Measurements from ENCODE around the gene NDUFAF2. TPM values are rescaled to one million over a fixed set of nuclear protein-coding genes. Genes with fewer than 3 reads are reported as not detected.

NDUFAF2 gene
- total and polyA plus RNA-seq, 2 experiments from 2014 or later = 31.6 to 155 TPM

DNA sequence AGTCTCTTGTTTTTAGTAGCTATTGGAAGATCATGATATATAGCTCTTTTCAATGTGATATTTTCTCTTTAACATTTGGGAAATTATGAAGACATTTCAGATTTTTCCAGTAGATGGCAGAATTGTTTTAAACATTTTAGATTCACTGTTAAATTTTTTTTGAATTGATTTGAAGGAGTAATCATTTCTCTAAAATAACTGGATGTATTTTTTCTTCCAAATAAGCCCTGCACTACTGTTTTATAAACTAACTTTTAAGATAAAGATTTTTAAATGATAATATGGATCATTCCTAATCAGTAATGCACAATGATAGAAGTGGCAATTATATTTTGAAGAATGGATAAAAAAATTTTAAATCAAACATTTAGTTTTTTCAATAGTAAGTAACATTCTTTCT is 14.2 kb downstream of the NDUFAF2 start:
- DNase-seq (ENCODE audit: low spot score) (no peak), ATAC-seq (no peak)
- Histone ChIP-seq H3K4me1 (ENCODE audit: insufficient read depth) (no peaks in the 10 kb centered on the region), H3K79me2 (replicated peaks; ENCODE audit: insufficient read depth) (peaks cover 51% of the 10 kb centered on the region), H3K9me2 (ENCODE audit: insufficient read depth) (no peaks in the 10 kb centered on the region), H3K4me2 (no peak overlapping the region), H3F3A (replicated peaks; ENCODE audit: low read depth) (no peaks in the 10 kb centered on the region), H2AFZ (no peak overlapping the region), H3K4me3 (no peak overlapping the region), H3K27ac (ENCODE audit: low read depth) (no peak overlapping the region), H3K27me3 (ENCODE audit: insufficient read depth) (no peaks in the 10 kb centered on the region), H3K36me3 (ENCODE audit: insufficient read depth) (no peaks in the 10 kb centered on the region), H4K20me1 (replicated peaks; ENCODE audit: insufficient read depth) (peaks cover 3% of the 10 kb centered on the region; the same call in 1 of the 2 replicates)
- H3K4me1 Mint-ChIP-seq = no peaks in the 10 kb centered on the region
- H3K36me3 Mint-ChIP-seq (ENCODE audit: low read depth) = peaks cover 10% of the 10 kb centered on the region; the same call in 1 of the 3 replicates
- TF ChIP-seq EZH2 (IDR thresholded peaks at IDR 0.05; ENCODE audit: low read depth, unreplicated experiment) = no peak
- no peak for TF ChIP-seq CREB1 (CRISPR knock-in tag; IDR thresholded peaks at IDR 0.05; ENCODE audit: low read depth)
- TF ChIP-seq, protein P1, sequence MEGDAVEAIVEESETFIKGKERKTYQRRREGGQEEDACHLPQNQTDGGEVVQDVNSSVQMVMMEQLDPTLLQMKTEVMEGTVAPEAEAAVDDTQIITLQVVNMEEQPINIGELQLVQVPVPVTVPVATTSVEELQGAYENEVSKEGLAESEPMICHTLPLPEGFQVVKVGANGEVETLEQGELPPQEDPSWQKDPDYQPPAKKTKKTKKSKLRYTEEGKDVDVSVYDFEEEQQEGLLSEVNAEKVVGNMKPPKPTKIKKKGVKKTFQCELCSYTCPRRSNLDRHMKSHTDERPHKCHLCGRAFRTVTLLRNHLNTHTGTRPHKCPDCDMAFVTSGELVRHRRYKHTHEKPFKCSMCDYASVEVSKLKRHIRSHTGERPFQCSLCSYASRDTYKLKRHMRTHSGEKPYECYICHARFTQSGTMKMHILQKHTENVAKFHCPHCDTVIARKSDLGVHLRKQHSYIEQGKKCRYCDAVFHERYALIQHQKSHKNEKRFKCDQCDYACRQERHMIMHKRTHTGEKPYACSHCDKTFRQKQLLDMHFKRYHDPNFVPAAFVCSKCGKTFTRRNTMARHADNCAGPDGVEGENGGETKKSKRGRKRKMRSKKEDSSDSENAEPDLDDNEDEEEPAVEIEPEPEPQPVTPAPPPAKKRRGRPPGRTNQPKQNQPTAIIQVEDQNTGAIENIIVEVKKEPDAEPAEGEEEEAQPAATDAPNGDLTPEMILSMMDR (conservative IDR thresholded peaks at IDR 0.05; ENCODE audit: low read depth in 2 of 2) = peak in 1 of 2 experiments; percentile 31; a peak in 1 of 4 replicates
- H3K27me3 Mint-ChIP-seq (ENCODE audit: insufficient read depth, low read depth, poor library complexity) = peaks cover 2% of the 10 kb centered on the region
- peaks cover 16% of the 10 kb centered on the region; the same call in 1 of the 3 replicates for H3K9me3 Mint-ChIP-seq
- no peak overlapping the region for H3K27ac Mint-ChIP-seq
- no peak overlapping the region for H3K4me3 Mint-ChIP-seq

DNA sequence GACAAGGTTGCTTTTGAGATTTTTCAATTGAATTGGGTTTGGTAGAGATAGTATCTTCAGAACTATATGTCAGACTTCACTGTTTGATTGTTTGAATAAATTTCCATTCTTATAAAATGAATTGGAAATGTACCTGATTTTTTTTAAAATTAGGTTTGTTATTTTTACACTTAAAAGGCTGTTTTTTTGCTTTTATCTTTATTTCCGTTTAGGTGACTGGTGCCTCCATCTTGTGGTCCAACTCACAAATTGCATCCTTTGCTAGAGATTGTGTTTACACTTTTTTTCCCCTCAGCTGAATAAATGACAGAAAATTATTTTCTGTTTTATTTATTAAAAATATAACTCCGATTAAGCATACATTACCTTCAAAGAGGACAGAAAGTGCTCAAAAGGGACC is 15.6 kb downstream of the NDUFAF2 start:
- no peak overlapping the region for H3K4me2 ChIP-seq
- DNase-seq (ENCODE audit: low spot score) (peak; percentile 55), ATAC-seq (no peak)
- Mint-ChIP-seq H3K4me1 (no peaks in the 10 kb centered on the region), H3K36me3 (ENCODE audit: low read depth) (peaks cover 4% of the 10 kb centered on the region; the same call in 2 of the 3 replicates), H3K27me3 (ENCODE audit: insufficient read depth, low read depth, poor library complexity) (peaks cover 2% of the 10 kb centered on the region), H3K27ac (no peak overlapping the region), H3K9me3 (peaks cover 7% of the 10 kb centered on the region; the same call in 2 of the 3 replicates), H3K4me3 (no peak overlapping the region)
- no peak overlapping the region for H2AFZ ChIP-seq
- H3K79me2 ChIP-seq (replicated peaks; ENCODE audit: insufficient read depth) = peaks cover 45% of the 10 kb centered on the region
- H3F3A ChIP-seq (replicated peaks; ENCODE audit: low read depth) = no peaks in the 10 kb centered on the region
- H3K27me3 ChIP-seq (ENCODE audit: insufficient read depth) = no peaks in the 10 kb centered on the region
- H3K4me1 ChIP-seq (ENCODE audit: insufficient read depth) = no peaks in the 10 kb centered on the region
- no peak overlapping the region for H3K27ac ChIP-seq (ENCODE audit: low read depth)
- no peaks in the 10 kb centered on the region for H3K36me3 ChIP-seq (ENCODE audit: insufficient read depth)
- no peak overlapping the region for H3K4me3 ChIP-seq
- no peaks in the 10 kb centered on the region for H3K9me2 ChIP-seq (ENCODE audit: insufficient read depth)
- H4K20me1 ChIP-seq (replicated peaks; ENCODE audit: insufficient read depth) = peaks cover 3% of the 10 kb centered on the region; the same call in 1 of the 2 replicates
- TF ChIP-seq EZH2phosphoT487 (IDR thresholded peaks at IDR 0.05; ENCODE audit: unreplicated experiment) (no peak), ZNF114 (CRISPR knock-in tag; IDR thresholded peaks at IDR 0.05) (no peak), EZH2 (IDR thresholded peaks at IDR 0.05; ENCODE audit: low read depth, unreplicated experiment) (no peak), ZNF331 (CRISPR knock-in tag; IDR thresholded peaks at IDR 0.05; ENCODE audit: low read depth) (no peak)
- TF ChIP-seq, protein P1 (conservative IDR thresholded peaks at IDR 0.05; ENCODE audit: low read depth in 2 of 2) = peak; percentile 52 to 72

All from GM23338 (cell line).